Kidney epithelial cell (primary cell): ENCODE measurements around the gene RASAL2. TPM values are rescaled to one million over a fixed set of nuclear protein-coding genes. Genes with fewer than 3 reads are reported as not detected.

ENCODE experiments used
- DNase-seq: peaks from one replicate; pipeline ENCODE4 v3.0.0-alpha.2; 2010; ENCODE audit warnings: low read depth
- H3K27me3 ChIP-seq: 2 replicates; pipeline ENCODE4 v1.6.0; 2011; ENCODE audit warnings: low read length; ENCODE audit not compliant: control insufficient read depth, insufficient read depth
- H3K36me3 ChIP-seq: 2 replicates; pipeline ENCODE4 v1.5.1; 2011; ENCODE audit warnings: low read length; ENCODE audit not compliant: control insufficient read depth, insufficient read depth
- H3K4me3 ChIP-seq: 2 replicates; pipeline ENCODE4 v1.5.1; 2011; ENCODE audit warnings: low read depth, mild to moderate bottlenecking, control low read depth, low read length
- total RNA-seq: library from RNA; depleted of rRNA; stranded (reverse); fragments of >200 nt; gene quantifications from 2 replicates; pipeline ENCODE4 v1.2.3, GENCODE V29; 2015
- TF ChIP-seq, protein P1 (sequence below): IDR thresholded peaks from 2 replicates; pipeline ENCODE4 v1.5.1; 2011; ENCODE audit warnings: mild to moderate bottlenecking, moderate library complexity, low read length, control low read depth, inconsistent platforms; ENCODE audit not compliant: insufficient read depth, poor library complexity, severe bottlenecking

The RASAL2 gene
- total RNA-seq, 1 donor from 2014 or later: 18.3 TPM

DNA sequence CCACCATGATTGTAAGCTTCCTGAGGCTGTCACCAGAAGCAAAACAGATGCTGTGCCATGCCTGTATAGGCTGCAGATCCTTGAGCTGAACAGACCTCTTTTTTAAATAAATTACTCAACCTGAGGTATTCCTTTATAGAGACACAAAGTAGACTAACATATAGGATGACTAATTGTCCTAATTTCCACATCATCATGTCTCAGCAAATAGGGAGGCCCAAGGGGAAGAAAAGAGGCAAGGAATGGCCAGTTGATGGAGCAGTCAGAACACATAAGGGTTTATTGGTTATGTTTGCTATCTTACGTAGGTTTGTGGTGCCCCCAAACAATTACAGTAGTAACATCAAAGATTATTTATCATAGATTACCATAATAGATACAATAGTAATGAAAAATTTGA, 126.2 kb downstream of the RASAL2 start:
- TF ChIP-seq, protein P1, sequence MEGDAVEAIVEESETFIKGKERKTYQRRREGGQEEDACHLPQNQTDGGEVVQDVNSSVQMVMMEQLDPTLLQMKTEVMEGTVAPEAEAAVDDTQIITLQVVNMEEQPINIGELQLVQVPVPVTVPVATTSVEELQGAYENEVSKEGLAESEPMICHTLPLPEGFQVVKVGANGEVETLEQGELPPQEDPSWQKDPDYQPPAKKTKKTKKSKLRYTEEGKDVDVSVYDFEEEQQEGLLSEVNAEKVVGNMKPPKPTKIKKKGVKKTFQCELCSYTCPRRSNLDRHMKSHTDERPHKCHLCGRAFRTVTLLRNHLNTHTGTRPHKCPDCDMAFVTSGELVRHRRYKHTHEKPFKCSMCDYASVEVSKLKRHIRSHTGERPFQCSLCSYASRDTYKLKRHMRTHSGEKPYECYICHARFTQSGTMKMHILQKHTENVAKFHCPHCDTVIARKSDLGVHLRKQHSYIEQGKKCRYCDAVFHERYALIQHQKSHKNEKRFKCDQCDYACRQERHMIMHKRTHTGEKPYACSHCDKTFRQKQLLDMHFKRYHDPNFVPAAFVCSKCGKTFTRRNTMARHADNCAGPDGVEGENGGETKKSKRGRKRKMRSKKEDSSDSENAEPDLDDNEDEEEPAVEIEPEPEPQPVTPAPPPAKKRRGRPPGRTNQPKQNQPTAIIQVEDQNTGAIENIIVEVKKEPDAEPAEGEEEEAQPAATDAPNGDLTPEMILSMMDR: no peak
- no peak for DNase-seq

GRCh38 chr1:178223289-178223688, 129.4 kb downstream of the RASAL2 start:
- Histone ChIP-seq H3K27me3 (no peaks in the 10 kb centered on the region), H3K4me3 (no peak overlapping the region), H3K36me3 (no peaks in the 10 kb centered on the region)
- TF ChIP-seq, protein P1: no peak
- DNase-seq: no peak

More for the DNA sequence above, 126.2 kb downstream of the RASAL2 start:
- no peak overlapping the region for H3K4me3 ChIP-seq
- no peaks in the 10 kb centered on the region for H3K27me3 ChIP-seq
- no peaks in the 10 kb centered on the region for H3K36me3 ChIP-seq

GRCh38 chr1:178224358-178224757, 130.5 kb downstream of the RASAL2 start:
- TF ChIP-seq, protein P1: no peak
- no peak for DNase-seq
- H3K36me3 ChIP-seq: no peaks in the 10 kb centered on the region
- H3K27me3 ChIP-seq: no peaks in the 10 kb centered on the region
- H3K4me3 ChIP-seq: no peak overlapping the region

DNA sequence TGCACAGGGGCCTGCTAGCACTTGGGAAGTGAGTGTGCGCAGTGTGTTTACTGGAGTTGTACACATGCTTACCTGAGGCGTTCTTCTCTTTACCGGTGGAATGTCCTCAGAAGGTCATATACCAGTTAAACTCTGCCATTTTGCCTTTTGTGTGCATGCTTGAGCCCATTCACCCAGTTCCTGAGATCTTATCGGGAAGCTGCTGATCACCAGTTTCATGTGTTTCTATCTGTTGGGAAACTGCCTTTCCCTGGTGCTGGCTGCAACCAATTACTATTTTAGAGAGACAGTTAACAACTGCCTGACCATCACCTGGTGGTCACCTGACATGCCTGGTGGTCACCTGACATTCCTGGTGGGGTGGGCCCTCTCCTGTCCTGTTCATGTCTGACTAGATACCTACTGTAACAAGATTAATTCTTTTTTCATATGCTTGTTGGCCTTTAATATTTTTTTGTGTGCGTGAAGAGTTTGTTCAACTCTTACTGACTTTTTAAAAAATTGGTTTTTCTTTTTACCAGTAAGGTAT, 137.0 kb downstream of the RASAL2 start:
- no peaks in the 10 kb centered on the region for H3K36me3 ChIP-seq
- H3K4me3 ChIP-seq: no peak overlapping the region
- H3K27me3 ChIP-seq: no peaks in the 10 kb centered on the region
- TF ChIP-seq, protein P1: no peak
- DNase-seq: no peak

DNA sequence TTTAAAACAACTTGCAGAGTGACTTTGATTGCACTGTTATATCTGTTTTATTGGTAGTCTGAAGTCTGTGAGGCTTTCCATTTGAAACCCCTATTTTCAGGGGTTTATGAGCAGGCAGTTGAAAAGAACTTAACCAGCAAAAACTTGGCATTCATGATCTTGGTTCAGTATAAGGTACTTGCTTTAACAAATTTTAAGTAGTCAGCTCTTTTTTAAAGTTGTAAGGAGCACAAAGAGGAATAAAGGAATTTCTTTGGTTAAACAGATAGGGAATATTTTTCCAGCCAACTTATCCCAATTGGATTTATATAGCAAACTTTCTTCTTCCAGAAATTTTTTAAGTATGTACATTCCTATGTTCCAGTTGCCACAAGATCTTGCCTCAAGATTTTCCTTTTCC, 138.2 kb downstream of the RASAL2 start:
- no peaks in the 10 kb centered on the region for H3K27me3 ChIP-seq
- TF ChIP-seq, protein P1: no peak
- H3K36me3 ChIP-seq: no peaks in the 10 kb centered on the region
- DNase-seq: no peak
- H3K4me3 ChIP-seq: no peak overlapping the region

- Histone ChIP-seq H3K27me3 (no peaks in the 10 kb centered on the region), H3K4me3 (no peak overlapping the region), H3K36me3 (no peaks in the 10 kb centered on the region)
- no peak for DNase-seq
- TF ChIP-seq, protein P1: no peak
Observed at GRCh38 chr1:178232949-178233348, 139.0 kb downstream of the RASAL2 start.
